Endothelial cell of umbilical vein (primary cell): Measurements from ENCODE around the gene APEH. TPM values are rescaled to one million over a fixed set of nuclear protein-coding genes. Genes with fewer than 3 reads are reported as not detected.

Experiments used
- BruUV-seq: library from RNA; stranded (reverse); fragments of 400-500 nt; replicated peaks from 2 replicates; lab custom pipeline; 2021; lab: Mats Ljungman, UMichigan
- CTCF ChIA-PET: fragments of 300-600, 350-600 bp; sonication (Branson Sonifier 250); formaldehyde crosslinking; loops from one replicate; lab custom pipeline; 2021; ENCODE audit warnings: antibody characterized with exemption, inconsistent platforms; lab: Charles Lee
- POLR2A ChIA-PET: fragments of 300-600, 350-600 bp; sonication (Branson Sonifier 250); formaldehyde crosslinking; loops from one replicate; lab custom pipeline; 2021; ENCODE audit warnings: antibody characterized with exemption, inconsistent platforms; lab: Charles Lee
- DNase-seq: peaks from one replicate; pipeline ENCODE4 v3.0.0-alpha.2; 2011; ENCODE audit warnings: low read depth, low spot score
- FAIRE-seq: peaks from 2 replicates; lab custom pipeline; 2011; peaks lifted over from hg19 to GRCh38; lab: Jason Lieb, UNC
- H2AFZ ChIP-seq: 2 replicates; pipeline ENCODE4 v1.6.0; 2012; ENCODE audit warnings: low read depth, low read length, control low read depth, inconsistent platforms
- H3K27ac ChIP-seq: 2 replicates; pipeline ENCODE4 v1.5.1; 2011; ENCODE audit warnings: low read depth, mild to moderate bottlenecking, control low read depth, low read length, moderate library complexity; ENCODE audit not compliant: insufficient read depth
- H3K27me3 ChIP-seq, 2 experiments: 2 replicates each; pipeline versions ENCODE4 v1.6.0 to v1.6.1; 2011; ENCODE audit warnings: low read length in 2 of 2, mixed read lengths in 1 of 2; ENCODE audit not compliant: control insufficient read depth in 2 of 2, insufficient read depth in 2 of 2
- H3K36me3 ChIP-seq, 2 experiments: 2 replicates in 1 of 2; 3 replicates in 1 of 2; pipeline ENCODE4 v1.5.1; 2011; ENCODE audit warnings: low read length in 2 of 2, mild to moderate bottlenecking in 1 of 2, moderate library complexity in 1 of 2; ENCODE audit not compliant: control insufficient read depth in 2 of 2, insufficient read depth in 2 of 2; ENCODE audit errors: extremely low read depth in 1 of 2
- H3K4me1 ChIP-seq: 3 replicates; pipeline ENCODE4 v1.5.1; 2011; ENCODE audit warnings: mild to moderate bottlenecking, low read length; ENCODE audit not compliant: control insufficient read depth, insufficient read depth; ENCODE audit errors: extremely low read depth
- H3K4me2 ChIP-seq: 2 replicates; pipeline ENCODE4 v1.6.1; 2011; ENCODE audit warnings: low read length, control low read depth, mixed read lengths; ENCODE audit not compliant: insufficient read depth
- H3K4me3 ChIP-seq, 3 experiments: fragments of 200-600 bp in 1 of 3; sonication (generic), shearing (Covaris generic) in 1 of 3; replicated peaks in 1 of 3; 2 replicates each; pipeline ENCODE4 v1.5.1; 2011 to 2016; ENCODE audit warnings: control low read depth in 3 of 3, low read length in 3 of 3, mild to moderate bottlenecking in 2 of 3, inconsistent platforms in 1 of 3, low read depth in 1 of 3, moderate library complexity in 1 of 3; ENCODE audit not compliant: insufficient read depth in 1 of 3
- H3K79me2 ChIP-seq: 2 replicates; pipeline ENCODE4 v1.6.0; 2012; ENCODE audit warnings: low read length, inconsistent platforms; ENCODE audit not compliant: control insufficient read depth, insufficient read depth
- H3K9ac ChIP-seq: replicated peaks from 2 replicates; pipeline ENCODE3; 2011; ENCODE audit warnings: low read length, control low read depth; ENCODE audit not compliant: insufficient read depth; ENCODE audit errors: extremely low read depth
- H3K9me1 ChIP-seq: replicated peaks from 3 replicates; pipeline ENCODE4 v1.6.0; 2011; ENCODE audit warnings: mild to moderate bottlenecking, low read length; ENCODE audit not compliant: control insufficient read depth, insufficient read depth; ENCODE audit errors: extremely low read depth
- H3K9me3 ChIP-seq: replicated peaks from 2 replicates; pipeline ENCODE4 v1.5.1; 2012; ENCODE audit warnings: low read length, inconsistent platforms; ENCODE audit not compliant: control insufficient read depth, insufficient read depth
- H4K20me1 ChIP-seq: replicated peaks from 2 replicates; pipeline ENCODE3; 2011; ENCODE audit warnings: mild to moderate bottlenecking, low read length; ENCODE audit not compliant: control insufficient read depth, insufficient read depth; ENCODE audit errors: extremely low read depth
- CTCF ChIP-seq, 2 donors: IDR thresholded peaks; 1 replicate in 1 of 2; 2 replicates in 1 of 2; pipeline ENCODE4 v1.5.1; 2011; ENCODE audit warnings: low read length in 2 of 2, mild to moderate bottlenecking in 2 of 2, moderate library complexity in 2 of 2, control low read depth in 1 of 2, inconsistent platforms in 1 of 2, low read depth in 1 of 2; ENCODE audit not compliant: insufficient read depth in 1 of 2; ENCODE audit errors: extremely low read depth in 1 of 2
- EZH2 ChIP-seq: IDR thresholded peaks from 2 replicates; pipeline ENCODE4 v1.6.1; 2012; ENCODE audit warnings: borderline replicate concordance, low read depth, mild to moderate bottlenecking, moderate library complexity, low read length, inconsistent platforms; ENCODE audit not compliant: severe bottlenecking
- FOS ChIP-seq: IDR thresholded peaks from 2 replicates; pipeline ENCODE4 v1.6.1; 2011; ENCODE audit warnings: mild to moderate bottlenecking, low read length, moderate library complexity, borderline replicate concordance; ENCODE audit not compliant: insufficient read depth
- GATA2 ChIP-seq: IDR thresholded peaks from 2 replicates; pipeline ENCODE4 v1.7.0; 2011; ENCODE audit warnings: low read depth, mild to moderate bottlenecking, moderate library complexity, mixed read lengths, low read length; ENCODE audit not compliant: insufficient read length, insufficient read depth
- JUN ChIP-seq: IDR thresholded peaks from 2 replicates; pipeline ENCODE4 v1.6.1; 2011; ENCODE audit warnings: borderline replicate concordance, low read depth; ENCODE audit not compliant: insufficient read length, insufficient read depth
- MYC ChIP-seq: IDR thresholded peaks from one replicate; pipeline ENCODE4 v1.6.1; 2011; ENCODE audit warnings: mild to moderate bottlenecking, low read depth, low read length
- POLR2A ChIP-seq: IDR thresholded peaks from 2 replicates; pipeline ENCODE4 v1.6.1; 2012; ENCODE audit warnings: low read depth, mild to moderate bottlenecking, control low read depth, low read length
- POLR2AphosphoS5 ChIP-seq: IDR thresholded peaks from 2 replicates; pipeline ENCODE4 v1.6.1; 2012; ENCODE audit warnings: low read depth, mild to moderate bottlenecking, control low read depth, low read length, moderate library complexity; ENCODE audit not compliant: insufficient read depth
- dilution Hi-C: fragments of 300-500 bp; cut with MboI; formaldehyde crosslinking; loops from one replicate; pipeline ENCODE4 v1.15.0; 2019; ENCODE audit warnings: low sequenced_read_pairs; ENCODE audit not compliant: extremely low pct_ligation_motif_present
- intact Hi-C: fragments of 100-400 bp; cut with micrococcal nuclease; formaldehyde crosslinking; loops from one replicate; pipeline ENCODE4 v1.10.0; 2022
- polyA plus RNA-seq, 4 experiments: library from polyadenylated mRNA; depleted of rRNA in 3 of 4; stranded (reverse) in 3 of 4; unstranded in 1 of 4; fragments of >200 nt; gene quantifications; 2 replicates each; pipeline versions ENCODE4 v1.2.1 to v1.2.3, GENCODE V29; 2011 to 2012; ENCODE audit warnings: missing spikeins in 1 of 4
- total RNA-seq: library from RNA; stranded (reverse); gene quantifications from 2 replicates; pipeline ENCODE4 v1.2.3, GENCODE V29; 2021
- TF ChIP-seq, protein P1 (sequence below): IDR thresholded peaks from 2 replicates; pipeline ENCODE4 v1.6.1; 2011; ENCODE audit not compliant: insufficient read depth, insufficient read length

APEH gene
- total and polyA plus RNA-seq, 2 donors (not counting 3 experiments of a cell fraction or from before 2014, with no cell fraction given): 68.2 to 74.3 TPM

GRCh38 chr3:49709852-49710251 is 35.7 kb downstream of the APEH start:
- Histone ChIP-seq H3K4me2 (no peak overlapping the region), H3K9me1 (no peaks in the 10 kb centered on the region), H3K9me3 (no peaks in the 10 kb centered on the region), H3K4me3 (no peak overlapping the region), H3K4me1 (no peaks in the 10 kb centered on the region), H2AFZ (no peak overlapping the region), H3K9ac (no peak overlapping the region), H3K27ac (no peak overlapping the region), H4K20me1 (no peaks in the 10 kb centered on the region), H3K79me2 (no peaks in the 10 kb centered on the region), H3K36me3 (peaks cover 0 to 5% of the 10 kb centered on the region in 2 experiments), H3K27me3 (no peaks in the 10 kb centered on the region)
- POLR2A ChIA-PET: no interaction called here
- FAIRE-seq: no peak
- intact Hi-C loops (no loop called here), dilution Hi-C loops (no loop called here)
- no peak for DNase-seq
- TF ChIP-seq JUN: no peak
- no peak for TF ChIP-seq FOS
- TF ChIP-seq GATA2: no peak
- no peak for TF ChIP-seq CTCF (IDR thresholded peaks at IDR 0.05; ENCODE audit: extremely low read depth in 1 of 2, insufficient read depth in 1 of 2, low read depth in 1 of 2, low read length in 2 of 2)
- TF ChIP-seq, protein P1, sequence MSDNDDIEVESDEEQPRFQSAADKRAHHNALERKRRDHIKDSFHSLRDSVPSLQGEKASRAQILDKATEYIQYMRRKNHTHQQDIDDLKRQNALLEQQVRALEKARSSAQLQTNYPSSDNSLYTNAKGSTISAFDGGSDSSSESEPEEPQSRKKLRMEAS: no peak
- TF ChIP-seq POLR2A: no peak
- no peak for TF ChIP-seq MYC
- TF ChIP-seq POLR2AphosphoS5: no peak
- TF ChIP-seq EZH2: no peak
- BruUV-seq: no TSS peak
- CTCF ChIA-PET: no interaction called here
